ENCODE data around the gene ERBIN. TPM values are rescaled to one million over a fixed set of nuclear protein-coding genes. Genes with fewer than 3 reads are reported as not detected.
A peak's percentile ranks its signal among the peaks of the same experiment; 100 is the strongest.
"Not testable (repeated sequence)": the region's sequence is repeated elsewhere in the genome, so short reads cannot be mapped to it uniquely, and the experiment has no call there.

ERBIN gene
- total RNA-seq, 8 experiments from 2014 or later = 25.7 to 92.7 (median 43.9) TPM

DNA sequence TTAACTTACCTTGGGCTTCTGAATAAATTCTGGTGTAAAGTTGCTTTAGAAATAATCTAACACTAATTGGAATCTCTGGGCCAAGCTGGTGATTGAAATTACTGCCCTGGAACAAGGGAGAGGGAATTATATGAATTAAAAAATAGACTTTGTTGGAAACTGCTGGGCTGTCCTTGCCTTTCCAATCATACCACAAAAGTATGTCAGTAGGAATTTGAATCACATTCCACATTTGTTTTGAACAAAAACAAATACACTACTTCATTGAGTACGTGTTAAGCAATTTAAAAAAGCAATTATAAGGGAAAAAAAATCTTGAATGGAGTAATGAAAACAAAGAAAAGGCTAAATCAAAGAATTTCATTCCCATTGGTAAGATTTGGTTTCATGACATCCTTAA is 115.3 kb downstream of the ERBIN start:
- 50 to 100% (median 88%) methylated on average over 1 of the region's 1 CpG; no CpG with 5 or more reads in 1 of the 10 experiments for WGBS, 10 experiments
- Histone ChIP-seq H3K4me1 (replicated peaks in 1 of 2) (no peaks in the 10 kb centered on the region), H3K4me3 (no peak overlapping the region), H3K27ac (no peak overlapping the region)
- in situ Hi-C loops (cut with MboI; ENCODE audit: low pct_unique_long_range_greater_than_20kb in 2 of 9, low sequenced_read_pairs in 9 of 9, unreplicated experiment in 9 of 9) = no loop called here
- no peak for ATAC-seq (replicated peaks in 6 of 8)

DNA sequence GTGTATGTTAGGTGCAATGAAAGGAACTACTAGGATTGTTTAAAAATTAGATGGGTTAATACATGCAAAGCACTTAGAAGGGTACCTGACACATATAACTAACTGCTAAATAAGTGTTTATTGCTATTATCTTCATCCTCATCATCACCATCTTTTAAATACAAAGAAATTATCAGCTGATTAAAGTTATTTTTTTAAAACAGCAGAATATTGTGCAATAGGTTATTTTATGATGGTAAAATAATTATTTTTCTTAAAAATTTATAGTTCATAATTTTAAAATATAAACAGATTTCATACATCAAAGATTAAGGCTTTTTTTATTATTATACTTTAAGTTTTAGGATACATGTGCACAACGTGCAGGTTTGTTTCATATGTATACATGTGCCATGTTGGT is 130.9 kb downstream of the ERBIN start:
- WGBS, 10 experiments = 100% methylated on average over 1 of the region's 1 CpG; no CpG with 5 or more reads in 6 of the 10 experiments
- Histone ChIP-seq H3K4me1 (replicated peaks in 1 of 2) (no peaks in the 10 kb centered on the region), H3K4me3 (no peak overlapping the region), H3K27ac (no peak overlapping the region)
- ATAC-seq (replicated peaks in 6 of 8) = no peak
- in situ Hi-C loops (cut with MboI; ENCODE audit: low pct_unique_long_range_greater_than_20kb in 2 of 9, low sequenced_read_pairs in 9 of 9, unreplicated experiment in 9 of 9) = no loop called here

DNA sequence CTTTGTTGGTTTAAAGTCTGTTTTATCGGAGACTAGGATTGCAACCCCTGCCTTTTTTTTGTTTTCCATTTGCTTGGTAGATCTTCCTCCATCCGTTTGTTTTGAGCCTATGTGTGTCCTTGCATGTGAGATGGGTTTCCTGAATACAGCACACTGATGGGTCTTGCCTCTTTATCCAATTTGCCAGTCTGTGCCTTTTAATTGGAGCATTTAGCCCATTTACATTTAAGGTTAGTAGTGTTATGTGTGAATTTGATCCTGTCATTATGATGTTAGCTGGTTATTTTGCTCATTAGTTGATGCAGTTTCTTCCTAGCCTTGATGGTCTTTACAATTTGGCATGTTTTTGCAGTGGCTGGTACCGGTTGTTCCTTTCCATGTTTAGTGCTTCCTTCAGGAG is 134.9 kb downstream of the ERBIN start:
- 90 to 100% (median 100%) methylated on average over 1 to 2 of the region's 3 CpGs; no CpG with 5 or more reads in 6 of the 10 experiments for WGBS, 10 experiments
- ATAC-seq (replicated peaks in 6 of 8); in situ Hi-C loops (cut with MboI; ENCODE audit: low pct_unique_long_range_greater_than_20kb in 2 of 9, low sequenced_read_pairs in 9 of 9, unreplicated experiment in 9 of 9): not testable (repeated sequence)

DNA sequence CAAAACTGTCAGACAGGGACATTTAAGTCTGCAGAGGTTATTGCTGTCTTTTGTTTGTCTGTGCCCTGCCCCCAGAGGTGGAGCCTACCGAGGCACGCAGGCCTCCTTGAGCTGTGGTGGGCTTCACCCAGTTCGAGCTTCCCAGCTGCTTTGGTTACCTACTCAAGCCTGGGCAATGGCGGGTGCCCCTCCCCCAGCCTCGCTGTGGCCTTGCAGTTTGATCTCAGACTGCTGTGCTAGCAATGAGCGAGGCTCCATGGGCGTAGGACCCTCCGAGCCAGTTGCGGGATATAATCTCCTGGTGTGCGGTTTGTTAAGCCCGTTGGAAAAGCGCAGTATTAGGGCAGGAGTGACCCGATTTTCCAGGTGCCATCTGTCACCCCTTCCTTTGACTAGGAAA is 136.7 kb downstream of the ERBIN start:
- H3K27ac ChIP-seq; ATAC-seq (replicated peaks in 6 of 8); H3K4me3 ChIP-seq; H3K4me1 ChIP-seq (replicated peaks in 1 of 2); in situ Hi-C loops (cut with MboI; ENCODE audit: low pct_unique_long_range_greater_than_20kb in 2 of 9, low sequenced_read_pairs in 9 of 9, unreplicated experiment in 9 of 9): not testable (repeated sequence)
- 91 to 100% (median 100%) methylated on average over 1 to 11 of the region's 13 CpGs; no CpG with 5 or more reads in 5 of the 10 experiments for WGBS, 10 experiments

More for the DNA sequence above, 134.9 kb downstream of the ERBIN start:
- H3K4me3 ChIP-seq; H3K4me1 ChIP-seq (replicated peaks in 1 of 2); H3K27ac ChIP-seq: not testable (repeated sequence)

DNA sequence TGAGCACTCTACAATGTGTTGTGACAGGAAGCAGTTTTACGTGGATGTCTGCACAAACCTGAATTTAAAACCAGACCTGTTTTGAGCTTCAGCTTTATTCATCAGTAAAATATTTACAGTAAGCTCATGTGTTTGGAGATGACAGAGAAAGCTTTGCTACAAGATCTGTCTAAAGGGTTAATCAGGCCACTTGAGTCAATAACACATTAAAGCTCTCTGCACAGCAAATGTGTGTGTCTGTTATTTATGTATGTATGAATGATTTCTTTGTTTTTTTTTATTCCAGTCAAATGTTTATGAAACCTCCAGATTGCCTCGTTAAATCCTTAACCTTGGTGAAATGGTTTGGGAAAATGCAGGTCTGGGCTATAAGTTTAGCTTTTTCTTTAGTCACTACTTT is 140.5 kb downstream of the ERBIN start:
- WGBS, 10 experiments = 29 to 100% (median 92%) methylated on average over 1 to 2 of the region's 2 CpGs; no CpG with 5 or more reads in 1 of the 10 experiments
- no peak for ATAC-seq (replicated peaks in 6 of 8)
- Histone ChIP-seq H3K4me1 (replicated peaks in 1 of 2) (no peaks in the 10 kb centered on the region), H3K4me3 (no peak overlapping the region), H3K27ac (no peak overlapping the region)
- in situ Hi-C loops (cut with MboI; ENCODE audit: low pct_unique_long_range_greater_than_20kb in 2 of 9, low sequenced_read_pairs in 9 of 9, unreplicated experiment in 9 of 9) = no loop called here

DNA sequence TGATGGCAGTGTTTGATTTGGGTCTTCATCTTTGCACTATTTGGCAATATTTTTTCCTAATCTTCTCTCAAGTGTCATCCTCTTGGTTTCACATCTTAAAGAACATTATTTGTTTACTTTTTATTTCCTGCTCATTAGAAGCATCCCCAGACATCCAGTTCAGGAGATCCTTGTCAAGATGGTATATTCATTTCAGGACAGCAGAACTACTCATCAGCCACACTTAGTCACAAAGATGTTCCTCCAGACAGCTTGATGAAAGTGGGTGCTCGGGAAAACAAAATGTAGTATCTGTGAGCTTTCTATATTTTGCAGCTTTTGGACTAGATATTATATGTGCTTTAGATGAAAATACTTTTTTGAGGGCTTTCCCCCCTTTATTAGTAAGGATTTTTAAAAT is 145.7 kb downstream of the ERBIN start:
- H3K27ac ChIP-seq = no peak overlapping the region

DNA sequence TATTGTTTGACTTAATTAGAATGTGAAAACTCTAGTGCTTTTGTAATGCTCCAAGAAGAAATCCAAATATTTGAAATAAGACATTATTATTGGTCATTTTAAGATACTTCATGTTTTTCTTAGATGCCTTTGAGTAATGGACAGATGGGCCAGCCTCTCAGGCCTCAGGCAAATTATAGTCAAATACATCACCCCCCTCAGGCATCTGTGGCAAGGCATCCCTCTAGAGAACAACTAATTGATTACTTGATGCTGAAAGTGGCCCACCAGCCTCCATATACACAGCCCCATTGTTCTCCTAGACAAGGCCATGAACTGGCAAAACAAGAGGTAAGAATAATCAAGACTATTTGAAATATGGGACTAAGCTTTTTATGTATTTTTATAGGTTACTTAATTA is 148.5 kb downstream of the ERBIN start:
- Histone ChIP-seq H3K27ac (no peak overlapping the region), H3K4me3 (no peak overlapping the region), H3K4me1 (replicated peaks in 1 of 2) (peaks cover 0 to 6% of the 10 kb centered on the region in 2 donors)
- ATAC-seq (replicated peaks in 6 of 8) = peak in 2 of 8 experiments; percentile 43 to 54
- in situ Hi-C loops (cut with MboI; ENCODE audit: low pct_unique_long_range_greater_than_20kb in 2 of 9, low sequenced_read_pairs in 9 of 9, unreplicated experiment in 9 of 9) = no loop called here

More for the DNA sequence above, 145.7 kb downstream of the ERBIN start:
- WGBS, 10 experiments = 55 to 100% (median 94%) methylated on average over 1 of the region's 1 CpG; no CpG with 5 or more reads in 6 of the 10 experiments
- no peak for ATAC-seq (replicated peaks in 6 of 8)
- in situ Hi-C loops (cut with MboI; ENCODE audit: low pct_unique_long_range_greater_than_20kb in 2 of 9, low sequenced_read_pairs in 9 of 9, unreplicated experiment in 9 of 9) = no loop called here
- H3K4me1 ChIP-seq (replicated peaks in 1 of 2) = peaks cover 0 to 6% of the 10 kb centered on the region in 2 donors
- H3K4me3 ChIP-seq = no peak overlapping the region

DNA sequence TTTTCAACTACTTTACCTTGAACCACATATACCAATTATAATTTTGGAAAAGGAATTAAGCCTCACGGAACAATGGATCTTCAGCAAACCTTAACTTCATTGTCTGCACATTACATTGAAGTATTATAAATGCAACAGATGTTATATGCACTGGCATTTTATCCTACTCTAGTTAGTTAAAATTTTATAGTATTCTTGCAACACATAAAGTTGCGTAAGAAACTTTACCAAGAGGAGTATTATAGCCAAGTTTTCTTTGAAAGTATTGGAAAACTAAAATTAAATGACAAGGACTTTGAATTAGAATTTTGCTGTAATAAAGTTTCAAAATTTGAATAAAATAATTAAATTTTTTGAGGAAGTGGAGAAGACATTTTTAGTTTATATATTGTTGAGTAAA is 154.3 kb downstream of the ERBIN start:
- Histone ChIP-seq H3K4me1 (replicated peaks in 1 of 2) (no peaks in the 10 kb centered on the region), H3K27ac (no peak overlapping the region), H3K4me3 (no peak overlapping the region)
- in situ Hi-C loops (cut with MboI; ENCODE audit: low pct_unique_long_range_greater_than_20kb in 2 of 9, low sequenced_read_pairs in 9 of 9, unreplicated experiment in 9 of 9) = no loop called here
- WGBS, 10 experiments = 90 to 100% (median 100%) methylated on average over 1 to 2 of the region's 2 CpGs
- ATAC-seq (replicated peaks in 6 of 8) = no peak

DNA sequence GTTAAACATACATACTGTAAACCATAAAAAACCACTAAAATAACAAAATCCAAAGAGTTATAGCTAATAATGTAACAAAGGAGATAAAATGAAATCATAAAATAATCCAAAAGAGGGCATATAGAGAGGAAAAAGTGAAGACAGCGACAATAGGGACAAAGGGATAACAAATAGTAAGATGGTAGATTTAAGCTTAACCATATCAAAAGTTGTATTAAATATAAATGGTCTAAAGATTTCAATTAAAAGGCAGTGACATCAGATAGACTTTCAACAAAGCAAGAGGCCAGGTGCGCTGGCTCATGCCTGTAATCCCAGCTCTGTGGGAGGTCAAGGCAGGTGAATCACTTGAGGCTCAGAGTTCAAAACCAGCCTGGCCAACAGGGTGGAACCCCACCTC is 163.0 kb downstream of the ERBIN start:
- Histone ChIP-seq H3K27ac (no peak overlapping the region), H3K4me1 (replicated peaks in 1 of 2) (no peaks in the 10 kb centered on the region), H3K4me3 (no peak overlapping the region)
- in situ Hi-C loops (cut with MboI; ENCODE audit: low pct_unique_long_range_greater_than_20kb in 2 of 9, low sequenced_read_pairs in 9 of 9, unreplicated experiment in 9 of 9) = no loop called here
- whole genome bisulfite sequencing, 10 experiments = 83 to 100% (median 93%) methylated on average over 1 to 2 of the region's 2 CpGs; no CpG with 5 or more reads in 1 of the 10 experiments
- no peak for ATAC-seq (replicated peaks in 6 of 8)

DNA sequence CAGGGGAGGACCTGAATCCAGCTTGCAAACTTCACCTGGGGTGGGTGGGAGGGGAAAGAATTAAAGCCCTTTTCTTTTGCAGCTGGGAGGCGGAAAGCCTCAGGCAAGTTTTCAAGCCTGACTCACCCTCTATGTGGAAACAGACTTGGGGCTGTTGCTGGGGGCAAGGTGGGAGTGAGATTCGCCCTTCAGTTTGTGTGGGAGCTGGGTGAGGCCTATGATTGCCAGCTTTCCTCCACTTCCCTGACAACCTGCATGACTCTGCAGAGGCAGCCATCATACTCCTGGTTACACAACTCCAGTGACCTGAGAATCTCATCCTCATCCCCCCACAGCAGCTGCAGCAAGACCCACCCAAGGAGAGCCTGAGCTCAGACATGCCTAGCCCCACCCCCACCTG is 174.5 kb downstream of the ERBIN start:
- no peak for ATAC-seq (replicated peaks in 6 of 8)
- H3K4me1 ChIP-seq (replicated peaks in 1 of 2) = no peaks in the 10 kb centered on the region

DNA sequence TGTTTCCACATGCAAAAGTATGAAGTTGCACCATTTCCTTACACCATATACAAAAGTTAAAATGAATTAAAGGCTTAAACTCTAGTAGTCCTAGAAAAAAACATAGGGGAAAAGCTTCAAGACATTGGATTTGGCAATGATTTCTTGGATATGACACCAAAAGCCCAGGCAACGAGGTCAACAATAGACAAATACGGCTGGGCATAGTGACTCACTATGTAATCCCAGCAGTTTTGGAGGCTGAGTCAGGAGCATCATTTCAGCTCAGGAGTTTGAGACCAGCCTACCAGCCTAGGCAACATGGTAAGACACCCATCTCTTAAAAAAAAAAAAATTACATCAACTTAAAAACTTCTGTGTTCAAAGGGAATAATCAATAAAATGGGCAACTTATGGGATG is 186.8 kb downstream of the ERBIN start:
- ATAC-seq (replicated peaks in 6 of 8) = peak in 1 of 8 experiments; percentile 27
- no peak overlapping the region for H3K27ac ChIP-seq
- WGBS, 10 experiments = 8 to 100% (median 83%) methylated on average over 1 to 2 of the region's 2 CpGs; no CpG with 5 or more reads in 4 of the 10 experiments
- in situ Hi-C loops (cut with MboI; ENCODE audit: low pct_unique_long_range_greater_than_20kb in 2 of 9, low sequenced_read_pairs in 9 of 9, unreplicated experiment in 9 of 9) = no loop called here
- no peaks in the 10 kb centered on the region for H3K4me1 ChIP-seq (replicated peaks in 1 of 2)
- H3K4me3 ChIP-seq = no peak overlapping the region

More for the DNA sequence above, 174.5 kb downstream of the ERBIN start:
- Histone ChIP-seq H3K4me3 (no peak overlapping the region), H3K27ac (no peak overlapping the region)
- in situ Hi-C loops (cut with MboI; ENCODE audit: low pct_unique_long_range_greater_than_20kb in 2 of 9, low sequenced_read_pairs in 9 of 9, unreplicated experiment in 9 of 9) = no loop called here
- no CpG with 5 or more reads among the region's 2 CpGs for WGBS, 10 experiments

DNA sequence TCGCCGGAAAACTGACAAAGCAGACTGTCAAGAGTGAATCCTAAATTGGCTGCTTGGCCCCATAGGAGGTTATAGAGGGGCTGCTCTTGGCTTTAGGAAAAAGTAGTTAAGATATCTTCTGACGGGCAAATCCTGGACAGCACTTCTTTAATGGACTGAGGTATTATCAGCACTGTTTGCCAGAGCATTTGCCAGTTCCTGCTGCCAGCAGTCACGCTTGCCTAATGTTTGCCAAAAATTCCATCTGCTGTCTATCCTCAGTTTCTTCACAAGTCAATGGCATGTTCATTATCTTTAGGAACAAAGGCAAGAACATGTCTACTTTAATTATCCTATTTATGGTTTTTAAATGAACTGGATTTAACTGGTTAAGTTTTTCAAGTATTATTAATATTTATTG is 191.9 kb downstream of the ERBIN start:
- no peak overlapping the region for H3K27ac ChIP-seq
- in situ Hi-C loops (cut with MboI; ENCODE audit: low pct_unique_long_range_greater_than_20kb in 2 of 9, low sequenced_read_pairs in 9 of 9, unreplicated experiment in 9 of 9) = no loop called here
- 29 to 100% (median 90%) methylated on average over 1 to 4 of the region's 4 CpGs; no CpG with 5 or more reads in 1 of the 10 experiments for WGBS, 10 experiments
- no peak overlapping the region for H3K4me3 ChIP-seq
- ATAC-seq (replicated peaks in 6 of 8) = no peak
- no peaks in the 10 kb centered on the region for H3K4me1 ChIP-seq (replicated peaks in 1 of 2)

DNA sequence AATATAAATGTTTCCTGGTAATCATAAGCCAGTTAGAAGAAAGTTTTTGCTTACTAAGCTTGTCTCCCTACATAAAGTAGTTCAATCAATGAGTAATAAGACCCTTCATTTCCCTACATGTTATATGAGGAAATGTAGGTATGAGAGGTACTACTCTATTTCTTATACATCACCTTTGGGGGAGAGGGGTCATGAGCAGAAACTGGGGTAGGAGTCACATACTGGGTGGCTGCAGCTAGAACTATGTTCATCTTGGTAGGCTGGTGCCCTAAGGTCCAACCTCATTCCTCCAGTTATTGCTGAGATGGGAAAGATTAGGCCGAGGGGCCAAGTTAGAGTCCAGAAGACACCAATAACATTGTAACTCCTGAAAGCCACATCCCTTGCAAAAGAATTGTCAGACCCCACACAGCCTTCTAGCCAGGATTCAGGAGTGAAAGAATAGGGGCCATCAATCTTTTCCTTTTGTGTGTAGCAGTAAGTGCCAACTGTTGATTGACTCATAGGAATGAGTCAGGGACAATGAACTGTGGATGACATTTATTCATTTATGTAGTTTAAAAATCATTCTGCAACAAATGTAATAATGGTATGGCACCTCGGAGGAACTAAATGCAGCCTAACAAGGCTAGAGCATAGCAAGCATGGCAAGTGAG is 196.1 kb downstream of the ERBIN start:
- Histone ChIP-seq H3K4me1 (replicated peaks in 1 of 2) (no peaks in the 10 kb centered on the region), H3K27ac (no peak overlapping the region), H3K4me3 (no peak overlapping the region)
- ATAC-seq (replicated peaks in 6 of 8) = peak in 2 of 8 experiments; percentile 29 to 44
- in situ Hi-C loops (cut with MboI; ENCODE audit: low pct_unique_long_range_greater_than_20kb in 2 of 9, low sequenced_read_pairs in 9 of 9, unreplicated experiment in 9 of 9) = no loop called here
- 43 to 100% (median 83%) methylated on average over 1 of the region's 2 CpGs; no CpG with 5 or more reads in 3 of the 10 experiments for WGBS, 10 experiments

DNA sequence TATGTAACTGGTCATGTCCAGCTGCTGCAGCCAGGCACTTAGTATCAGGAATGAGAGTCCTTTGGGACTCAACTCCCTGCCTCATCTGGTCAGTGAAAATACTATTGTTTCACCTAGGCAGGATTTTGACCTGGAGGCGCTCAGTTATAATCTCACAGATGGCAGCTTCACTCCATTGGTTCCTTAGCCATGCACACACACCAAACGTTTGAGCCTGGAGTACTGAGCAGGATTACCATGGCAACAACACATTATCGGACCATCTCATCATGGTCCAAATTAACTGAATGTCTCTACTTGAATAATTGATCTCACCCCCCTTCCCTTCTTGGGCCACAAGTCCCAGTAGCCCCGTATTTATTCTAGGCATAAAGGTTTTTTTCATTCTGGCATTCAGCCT is 202.8 kb downstream of the ERBIN start:
- Histone ChIP-seq H3K27ac (no peak overlapping the region), H3K4me3 (peak overlapping the region in 1 of 5 donors; percentile 5), H3K4me1 (replicated peaks in 1 of 2) (peaks cover 0 to 13% of the 10 kb centered on the region in 2 donors)
- peak in 4 of 8 experiments; percentile 27 to 45 (median 32) for ATAC-seq (replicated peaks in 6 of 8)
- in situ Hi-C loops (cut with MboI; ENCODE audit: low pct_unique_long_range_greater_than_20kb in 2 of 9, low sequenced_read_pairs in 9 of 9, unreplicated experiment in 9 of 9) = no loop called here
- 42 to 80% (median 66%) methylated on average over 2 to 4 of the region's 4 CpGs; no CpG with 5 or more reads in 4 of the 10 experiments for WGBS, 10 experiments

Measured in motor neuron (in vitro differentiated cells).